GM12878 (cell line): ENCODE results near the gene HOMER2. TPM values are rescaled to one million over a fixed set of nuclear protein-coding genes. Genes with fewer than 3 reads are reported as not detected.

ENCODE experiments used
- ATAC-seq: fragments of 200-7000 bp; cut with Tn5 transposase; 3 replicates; pipeline ENCODE4 v1.9.1; 2020; ENCODE audit warnings: mild to moderate bottlenecking, moderate library complexity
- BruUV-seq: library from RNA; stranded (reverse); fragments of 400-500 nt; replicated peaks from 2 replicates; lab custom pipeline; 2021; lab: Mats Ljungman, UMichigan
- CTCF ChIA-PET: fragments of 300-600 bp; sonication (Branson Sonifier 250); formaldehyde crosslinking; extraction: SDS; loops from one replicate; lab custom pipeline; 2021; ENCODE audit warnings: inconsistent platforms; lab: Yijun Ruan, JAX
- POLR2A ChIA-PET: fragments of 350-600 bp; formaldehyde crosslinking; extraction: SDS; loops from one replicate; lab custom pipeline; 2021; ENCODE audit warnings: inconsistent platforms; lab: Charles Lee
- RAD21 ChIA-PET: fragments of 300-600 bp; sonication (Branson Sonifier 250); formaldehyde crosslinking; loops from one replicate; lab custom pipeline; 2023; ENCODE audit warnings: antibody characterized with exemption; ENCODE audit not compliant: unreplicated experiment; lab: Charles Lee
- SMC1A ChIA-PET: fragments of 300-600 bp; sonication (Branson Sonifier 250); formaldehyde crosslinking; loops from one replicate; lab custom pipeline; 2023; ENCODE audit not compliant: unreplicated experiment, uncharacterized antibody; lab: Charles Lee
- DNase-seq: peaks from one replicate; pipeline ENCODE4 v3.0.0-alpha.2; 2011; ENCODE audit warnings: low read depth, low spot score
- FAIRE-seq: peaks from 3 replicates; lab custom pipeline; 2011; peaks lifted over from hg19 to GRCh38; lab: Jason Lieb, UNC
- H2AFZ ChIP-seq: 2 replicates; pipeline ENCODE4 v1.6.0; 2011; ENCODE audit warnings: low read depth, low read length, control low read depth; ENCODE audit not compliant: control insufficient read depth
- H3K27ac ChIP-seq: 2 replicates; pipeline ENCODE4 v1.5.1; 2011; ENCODE audit warnings: control low read depth; ENCODE audit not compliant: control insufficient read depth, insufficient read depth
- H3K27me3 ChIP-seq, 2 experiments: replicated peaks in 1 of 2; 2 replicates each; pipeline versions ENCODE4 v1.6.0 to v1.6.1; 2011; ENCODE audit warnings: low read length in 1 of 2; ENCODE audit not compliant: control insufficient read depth in 2 of 2, insufficient read depth in 2 of 2
- H3K36me3 ChIP-seq, 2 experiments: 2 replicates each; pipeline ENCODE4 v1.5.1; 2011; ENCODE audit warnings: low read length in 1 of 2; ENCODE audit not compliant: control insufficient read depth in 2 of 2, insufficient read depth in 2 of 2
- H3K4me1 ChIP-seq: 2 replicates; pipeline ENCODE4 v1.6.1; 2011; ENCODE audit warnings: mild to moderate bottlenecking, low read length, moderate library complexity, mixed read lengths; ENCODE audit not compliant: control insufficient read depth, insufficient read depth
- H3K4me2 ChIP-seq: 2 replicates; pipeline ENCODE4 v1.6.0; 2011; ENCODE audit warnings: control low read depth; ENCODE audit not compliant: control insufficient read depth, insufficient read depth
- H3K4me3 ChIP-seq: fragments of 200-600 bp; sonication (generic); 2 replicates; pipeline ENCODE4 v1.5.1; 2016
- H3K79me2 ChIP-seq: 2 replicates; pipeline ENCODE4 v1.6.0; 2011; ENCODE audit warnings: low read length; ENCODE audit not compliant: control insufficient read depth, insufficient read depth
- H3K9ac ChIP-seq: 2 replicates; pipeline ENCODE4 v1.8.0; 2011; ENCODE audit warnings: low read length, control low read depth, mixed read lengths; ENCODE audit not compliant: control insufficient read depth, insufficient read depth
- H3K9me3 ChIP-seq: replicated peaks from 3 replicates; pipeline ENCODE4 v1.5.1; 2011; ENCODE audit warnings: mild to moderate bottlenecking, low read length; ENCODE audit not compliant: control insufficient read depth, insufficient read depth
- H4K20me1 ChIP-seq: 2 replicates; pipeline ENCODE4 v1.6.0; 2011; ENCODE audit not compliant: control insufficient read depth, insufficient read depth
- HDAC2 ChIP-seq: fragments of 200-600 bp; sonication (generic); IDR thresholded peaks from 2 replicates; pipeline ENCODE4 v1.6.1; 2017
- IKZF2 ChIP-seq, 2 experiments: fragments of 450-650 bp; IDR thresholded peaks; 2 replicates each; pipeline ENCODE4 v1.6.1; 2017; ENCODE audit warnings: mild to moderate bottlenecking in 2 of 2, moderate library complexity in 2 of 2
- NFYB ChIP-seq: IDR thresholded peaks from 2 replicates; pipeline ENCODE4 v1.6.1; 2011; ENCODE audit warnings: low read depth, mild to moderate bottlenecking, low read length, improper control_type of control experiment, moderate library complexity; ENCODE audit not compliant: insufficient read depth
- PML ChIP-seq: IDR thresholded peaks from 2 replicates; pipeline ENCODE4 v1.6.1; 2012; ENCODE audit warnings: low read length, inconsistent platforms
- RELA ChIP-seq: fragments of 450-650 bp; IDR thresholded peaks from 2 replicates; pipeline ENCODE4 v1.8.0; 2014; ENCODE audit warnings: borderline replicate concordance; ENCODE audit not compliant: partially characterized antibody
- SMAD5 ChIP-seq: IDR thresholded peaks from 2 replicates; pipeline ENCODE4 v1.6.1; 2016; ENCODE audit warnings: antibody characterized with exemption, low read depth
- ZBTB40 ChIP-seq: fragments of 450-650 bp; IDR thresholded peaks from 2 replicates; pipeline ENCODE4 v1.6.1; 2016; ENCODE audit warnings: mild to moderate bottlenecking, moderate library complexity, borderline replicate concordance
- ZNF274 ChIP-seq: IDR thresholded peaks from one replicate; pipeline ENCODE4 v1.8.0; 2011; ENCODE audit not compliant: insufficient read length, insufficient read depth
- WGBS: methylation state at CpG from one replicate; pipeline ENCODE4 v1.1.6; 2016; ENCODE audit warnings: low lambda C conversion rate; ENCODE audit not compliant: insufficient replicate concordance, insufficient coverage; ENCODE audit errors: missing lambda C conversion rate; 5-methylcytosine and 5-hydroxymethylcytosine counted together
- in situ Hi-C: fragments of 300-500 bp; cut with MboI; formaldehyde crosslinking; loops from 9 replicates; pipeline ENCODE4 v1.14.3; 2018; ENCODE audit warnings: mixed read lengths
- intact Hi-C: fragments of 100-400 bp; cut with micrococcal nuclease; formaldehyde crosslinking; loops from one replicate; pipeline ENCODE4 v1.14.2; 2022; ENCODE audit not compliant: unreplicated experiment
- polyA plus RNA-seq, 11 experiments: library from polyadenylated mRNA; depleted of rRNA in 4 of 11; unstranded in 6 of 11; stranded (reverse) in 5 of 11; fragments of >200 nt; fragmentation: Nextera tagmentation in 4 of 11; fragmentation: Illumina TruSeq in 1 of 11; extraction: Ambion mirVana in 4 of 11; extraction: Trizol in 1 of 11; gene quantifications; 1 replicate in 1 of 11; 2 replicates in 10 of 11; pipeline versions ENCODE4 v1.2.1 to v1.2.3, GENCODE V29; 2011 to 2016; ENCODE audit warnings: inconsistent platforms in 2 of 11, missing spikeins in 2 of 11, low read depth in 1 of 11
- total RNA-seq, 4 experiments: library from RNA; depleted of rRNA in 3 of 4; stranded (reverse); fragments of >200 nt in 3 of 4; fragmentation: Illumina TruSeq in 1 of 4; extraction: Trizol in 1 of 4; gene quantifications; 2 replicates each; pipeline versions ENCODE4 v1.2.1 to v1.2.3, GENCODE V29; 2013 to 2021

HOMER2 gene
- total and polyA plus RNA-seq, 10 of the 15 experiments (the other 5 are each of a cell fraction or from before 2014, with no cell fraction given), result 0.60 to 5.0 (median 1.8) TPM

GRCh38 chr15:82919231-82919886 lies 33.2 kb downstream of the HOMER2 start (continued):
- TF ChIP-seq PML (no peak), NFYB (no peak), ZNF274 (no peak), ZBTB40 (no peak), SMAD5 (no peak), IKZF2 (IDR thresholded peaks at IDR 0.05) (no peak)

- Histone ChIP-seq H3K27me3 (peaks cover 1 to 5% of the 10 kb centered on the region in 2 experiments; a peak in 3 of 4 replicates), H3K27ac (no peak overlapping the region), H3K79me2 (no peaks in the 10 kb centered on the region), H3K4me3 (no peak overlapping the region), H2AFZ (no peak overlapping the region), H3K9me3 (no peaks in the 10 kb centered on the region), H4K20me1 (no peaks in the 10 kb centered on the region), H3K9ac (no peak overlapping the region), H3K4me2 (no peak overlapping the region), H3K4me1 (no peaks in the 10 kb centered on the region), H3K36me3 (no peaks in the 10 kb centered on the region)
- ChIA-PET SMC1A (no interaction called here), POLR2A (no interaction called here), RAD21 (no interaction called here), CTCF (no interaction called here)
- ATAC-seq, result no peak
- FAIRE-seq, result no peak
- 13% methylated on average over 6 of the region's 6 CpGs for WGBS
- TF ChIP-seq HDAC2 (no peak), RELA (no peak)
- no TSS peak for BruUV-seq
- intact Hi-C loops, result no loop called here
- no peak for DNase-seq
- in situ Hi-C loops, result no loop called here
These were observed 33.8 kb downstream of the HOMER2 start for GRCh38 chr15:82918607-82919230.
